GM21717 (cell line): ENCODE results near the gene NAP1L4.
"Not testable (repeated sequence)": the region's sequence is repeated elsewhere in the genome, so short reads cannot be mapped to it uniquely, and the experiment has no call there.

Experiments
- ATAC-seq: cut with Tn5 transposase; IDR thresholded peaks from one replicate; pipeline ENCODE4 v1.9.1; 2021; ENCODE audit warnings: mild to moderate bottlenecking, moderate library complexity; ENCODE audit not compliant: unreplicated experiment

NAP1L4 gene

DNA sequence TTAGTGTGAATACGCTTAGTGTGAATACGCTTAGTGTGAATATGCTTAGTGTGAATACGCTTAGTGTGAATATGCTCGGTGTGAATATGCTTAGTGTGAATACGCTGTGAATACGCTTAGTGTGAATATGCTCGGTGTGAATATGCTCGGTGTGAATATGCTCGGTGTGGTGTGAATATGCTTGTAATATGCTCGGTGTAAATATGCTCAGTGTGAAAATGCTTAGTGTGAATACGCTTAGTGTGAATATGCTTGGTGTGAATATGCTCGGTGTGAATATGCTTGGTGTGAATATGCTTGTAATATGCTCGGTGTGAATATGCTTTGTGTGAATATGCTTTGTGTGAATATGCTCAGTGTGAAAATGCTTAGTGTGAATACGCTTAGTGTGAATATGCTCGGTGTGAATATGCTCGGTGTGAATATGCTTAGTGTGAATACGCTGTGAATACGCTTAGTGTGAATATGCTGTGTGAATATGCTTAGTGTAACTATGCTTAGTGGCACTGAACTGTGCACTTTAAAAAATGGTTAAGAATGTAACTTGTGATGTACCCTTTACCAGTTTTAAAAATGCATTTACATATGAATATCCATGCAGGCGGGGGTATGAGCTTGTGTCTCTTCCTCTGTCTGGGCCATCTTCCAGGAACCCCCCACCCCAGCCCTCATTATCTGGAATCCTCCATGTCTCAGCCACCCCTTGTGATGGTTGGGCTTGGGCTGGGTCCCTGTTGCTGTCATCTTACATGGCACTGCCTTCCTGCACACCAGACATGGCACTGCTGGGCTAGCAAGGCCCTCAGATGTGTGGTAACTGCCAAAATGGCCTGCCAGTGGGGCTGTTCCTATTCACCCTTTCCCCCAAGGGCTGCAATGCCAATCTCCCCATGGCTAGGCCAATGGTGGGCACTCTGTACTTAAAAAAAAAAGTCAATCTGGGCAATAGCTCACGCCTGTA is 53.4 kb downstream of the NAP1L4 start:
- ATAC-seq, result not testable (repeated sequence)

DNA sequence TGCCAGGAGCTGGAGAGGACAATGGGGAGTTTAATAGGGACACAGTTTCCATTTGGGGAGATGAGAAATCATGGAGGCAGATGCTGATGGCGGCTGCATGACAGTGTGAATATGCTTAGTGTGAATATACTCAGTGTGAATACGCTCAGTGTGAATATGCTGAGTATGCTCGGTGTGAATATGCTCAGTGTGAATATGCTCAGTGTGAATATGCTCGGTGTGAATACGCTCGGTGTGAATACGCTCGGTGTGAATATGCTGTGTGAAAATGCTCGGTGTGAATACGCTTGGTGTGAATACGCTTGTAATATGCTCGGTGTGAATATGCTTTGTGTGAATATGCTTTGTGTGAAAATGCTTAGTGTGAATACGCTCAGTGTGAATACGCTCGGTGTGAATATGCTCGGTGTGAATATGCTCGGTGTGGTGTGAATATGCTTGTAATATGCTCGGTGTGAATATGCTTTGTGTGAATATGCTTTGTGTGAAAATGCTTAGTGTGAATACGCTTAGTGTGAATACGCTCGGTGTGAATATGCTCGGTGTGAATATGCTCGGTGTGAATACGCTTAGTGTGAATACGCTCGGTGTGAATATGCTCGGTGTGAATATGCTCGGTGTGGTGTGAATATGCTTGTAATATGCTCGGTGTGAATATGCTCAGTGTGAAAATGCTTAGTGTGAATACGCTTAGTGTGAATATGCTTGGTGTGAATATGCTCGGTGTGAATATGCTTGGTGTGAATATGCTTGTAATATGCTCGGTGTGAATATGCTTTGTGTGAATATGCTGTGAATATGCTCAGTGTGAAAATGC is 54.3 kb downstream of the NAP1L4 start:
- ATAC-seq, result not testable (repeated sequence)

DNA sequence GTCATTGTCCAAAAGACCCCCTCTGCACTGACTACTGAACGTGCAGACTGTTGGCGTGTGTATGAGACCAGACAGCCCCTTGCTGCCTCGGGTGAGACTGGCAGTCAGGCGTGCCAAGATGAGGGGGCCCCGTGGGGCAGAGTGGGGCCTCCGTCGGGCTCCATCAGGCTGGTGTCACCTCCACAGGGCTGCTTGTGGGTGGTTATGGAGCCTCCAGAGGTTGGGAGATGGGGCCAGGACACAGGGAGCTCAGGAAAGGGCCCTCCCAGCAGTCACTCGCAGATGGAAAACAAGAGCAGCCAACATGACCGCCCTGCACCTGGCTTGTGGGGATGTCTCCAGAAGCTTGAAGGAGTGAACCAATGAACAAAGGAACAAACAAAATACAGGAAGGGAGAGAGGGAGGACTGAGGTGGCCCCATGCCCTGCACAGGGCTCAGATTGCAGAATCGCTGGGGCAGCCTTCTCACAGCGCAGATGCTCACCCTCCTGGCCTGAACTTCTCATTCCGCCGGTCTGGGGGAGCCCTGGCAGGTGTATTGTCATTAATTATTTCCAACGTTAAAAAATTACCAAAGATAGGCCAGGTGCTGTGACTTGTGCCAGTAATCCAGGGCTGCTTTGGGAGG is 57.4 kb downstream of the NAP1L4 start:
- no peak for ATAC-seq

DNA sequence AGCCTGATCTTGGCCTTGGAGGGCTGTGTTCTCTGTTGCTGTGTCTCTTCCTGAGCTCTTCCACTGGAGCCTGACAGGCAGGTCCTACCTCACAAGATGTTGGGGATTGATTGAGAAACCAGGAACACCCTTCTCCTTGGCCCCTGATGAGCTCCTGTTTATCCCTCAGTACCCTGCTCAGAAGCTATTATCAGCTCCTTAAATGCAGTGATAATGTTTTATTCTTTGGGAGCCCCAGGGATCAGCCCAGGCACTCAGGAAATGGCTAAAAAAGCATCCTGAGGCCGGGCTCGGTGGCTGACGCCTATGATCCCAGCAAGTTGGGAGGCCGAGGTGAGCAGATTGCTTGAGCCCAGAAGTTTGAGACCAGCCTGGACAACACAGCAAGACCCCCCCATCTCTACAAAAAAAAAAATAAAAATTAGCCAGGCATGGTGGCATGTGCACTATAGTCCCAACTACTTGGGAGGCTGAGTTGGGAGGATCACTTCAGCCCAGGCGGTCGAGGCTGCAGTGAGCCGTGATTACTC is 58.0 kb downstream of the NAP1L4 start:
- ATAC-seq, result no peak

DNA sequence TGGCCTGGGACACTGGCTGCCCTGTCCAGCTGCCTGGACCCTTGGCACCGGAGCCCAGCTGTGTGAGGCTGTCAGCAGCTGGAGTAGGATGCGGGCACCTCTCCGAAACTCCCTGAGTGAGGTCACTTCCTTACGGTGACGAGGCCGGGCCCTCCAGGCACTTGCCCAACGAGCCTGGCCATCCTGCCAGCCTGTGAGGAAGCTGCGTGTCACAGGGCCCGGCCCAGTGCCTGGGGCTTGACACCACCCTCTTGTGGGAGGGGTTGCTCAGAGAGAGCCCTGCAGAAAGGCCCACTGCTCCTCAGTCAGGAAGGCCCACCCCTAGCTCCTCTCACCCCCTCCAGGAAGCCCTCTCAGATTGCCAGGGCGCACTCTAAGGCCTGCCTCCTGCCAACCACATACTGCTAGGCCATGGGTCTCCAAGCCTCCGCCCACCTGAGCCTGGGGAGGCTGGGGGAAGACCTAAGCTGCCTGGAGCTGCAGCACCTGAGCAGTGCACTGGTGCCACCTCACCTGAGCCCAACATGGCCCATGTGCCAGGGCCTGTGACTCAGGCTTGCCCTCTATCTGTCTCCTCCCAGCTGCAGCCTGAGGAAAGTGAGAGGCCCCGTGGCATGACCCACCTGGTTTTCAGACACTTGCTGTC is 58.6 kb downstream of the NAP1L4 start:
- ATAC-seq, result no peak

DNA sequence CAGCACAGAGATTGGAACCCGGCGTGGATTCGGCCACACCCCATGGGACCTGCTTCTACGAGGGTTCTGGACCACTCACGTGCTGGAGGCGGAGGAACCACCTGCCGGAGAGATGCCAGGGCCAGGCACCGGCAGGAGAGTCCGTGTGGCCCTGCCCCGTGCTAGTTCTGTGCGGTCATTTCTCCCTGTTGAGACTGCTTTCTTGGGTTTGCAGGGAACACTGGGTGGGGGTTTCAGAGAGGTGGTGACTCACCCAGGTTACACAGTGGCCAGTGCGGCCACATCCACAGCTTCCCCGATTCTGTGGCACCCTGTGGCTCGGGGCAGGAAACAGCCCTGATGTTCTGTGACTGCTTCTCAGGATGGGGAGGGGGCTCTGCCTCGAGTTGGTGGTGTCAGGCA is 59.3 kb downstream of the NAP1L4 start:
- ATAC-seq, result no peak

DNA sequence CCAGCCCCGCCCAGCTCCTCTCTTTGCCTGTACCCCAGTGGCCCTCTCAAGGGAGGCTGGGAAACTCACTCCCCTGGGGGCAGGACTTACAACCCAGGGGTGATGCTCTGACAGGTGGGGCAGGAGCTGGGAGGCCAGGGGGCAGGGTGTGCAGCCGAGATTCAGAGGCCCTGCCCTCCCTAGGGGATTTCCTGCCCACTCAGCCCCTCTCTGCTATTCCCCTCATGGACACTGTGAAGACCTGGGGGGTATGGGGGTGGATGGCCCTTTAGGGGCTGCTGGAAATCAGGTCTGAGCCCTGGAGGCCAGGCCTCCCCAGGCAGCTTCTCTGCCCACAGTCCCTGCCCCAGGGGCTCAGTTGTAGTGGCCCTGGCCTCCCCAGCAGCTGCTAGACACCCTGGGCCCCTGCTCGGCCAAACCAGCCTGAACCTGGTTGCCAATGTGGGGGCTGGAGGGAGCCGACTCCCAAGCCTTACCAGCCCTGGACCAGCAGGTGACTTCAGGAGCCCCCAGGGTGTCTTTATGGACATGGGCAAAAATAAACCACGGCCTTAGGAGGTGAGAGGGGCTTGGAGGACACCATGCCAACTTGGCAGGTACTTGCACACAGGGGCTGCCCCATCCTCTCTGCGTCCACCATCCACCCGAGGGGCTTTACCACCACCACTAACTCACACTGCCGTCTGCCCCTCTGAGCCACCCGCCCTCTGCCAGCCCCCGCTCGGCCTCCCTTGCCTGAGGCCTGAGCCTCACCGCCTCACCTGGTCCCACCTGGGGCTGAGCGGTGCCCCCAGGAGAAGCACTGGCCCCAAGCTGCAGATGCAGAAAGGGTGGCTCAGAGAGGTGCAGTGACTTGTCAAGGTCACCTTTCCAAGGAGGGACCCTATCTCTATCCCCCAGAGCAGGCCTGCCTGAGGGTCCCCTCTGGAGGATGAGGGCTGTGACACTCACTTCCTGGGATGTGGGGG is 60.1 kb downstream of the NAP1L4 start:
- no peak for ATAC-seq

DNA sequence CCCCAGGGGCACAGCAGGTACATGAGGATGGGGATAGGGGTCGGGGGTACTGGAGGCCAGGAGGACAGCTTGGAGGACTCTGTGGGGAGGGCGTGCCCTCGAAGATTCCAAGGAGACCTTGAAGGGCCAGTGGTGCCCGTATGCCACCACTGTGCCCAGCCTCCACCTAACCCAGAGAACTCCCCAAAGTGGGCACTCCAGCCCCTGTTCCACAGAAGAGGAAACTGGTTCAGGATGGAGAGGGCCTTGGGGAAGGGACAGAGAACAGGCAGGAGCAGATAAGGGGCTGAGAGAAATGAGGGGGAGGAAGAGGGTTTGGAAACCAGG is 60.7 kb downstream of the NAP1L4 start:
- ATAC-seq, result no peak

DNA sequence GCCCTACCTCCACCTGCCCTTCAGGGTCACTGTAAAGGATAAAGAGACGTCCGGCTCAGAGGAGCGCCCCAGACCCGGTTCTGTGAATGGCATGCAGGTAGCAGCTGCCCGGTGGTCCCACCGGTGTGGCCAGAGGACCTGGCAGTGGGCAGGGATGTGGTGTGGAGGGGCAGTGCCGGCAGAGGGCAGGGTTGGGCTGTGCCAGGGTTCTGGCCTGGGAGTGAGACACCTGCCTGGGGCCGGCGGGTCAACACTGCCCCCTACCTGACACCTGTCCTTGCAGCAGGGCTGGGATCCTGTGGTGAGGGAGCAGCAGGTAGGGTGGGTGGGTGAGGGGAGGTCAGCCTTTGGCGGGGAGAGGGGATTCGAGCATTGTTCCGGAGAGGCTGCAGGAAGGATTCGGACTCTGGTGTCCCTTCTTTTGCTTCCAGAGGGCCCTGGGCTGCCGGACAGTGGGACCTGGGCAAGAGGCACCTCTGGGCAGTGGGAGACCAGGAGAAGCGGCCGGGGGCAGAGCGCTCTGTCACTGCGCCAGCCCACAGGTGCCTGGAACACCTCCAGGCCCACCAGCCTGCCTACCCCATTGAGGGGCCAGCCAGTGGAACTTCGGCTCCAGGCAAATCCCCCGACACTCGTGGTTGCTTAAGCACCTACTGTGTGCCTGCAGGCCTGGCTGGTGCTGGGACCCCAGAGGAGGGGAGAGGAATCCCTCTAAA is 61.3 kb downstream of the NAP1L4 start:
- no peak for ATAC-seq

DNA sequence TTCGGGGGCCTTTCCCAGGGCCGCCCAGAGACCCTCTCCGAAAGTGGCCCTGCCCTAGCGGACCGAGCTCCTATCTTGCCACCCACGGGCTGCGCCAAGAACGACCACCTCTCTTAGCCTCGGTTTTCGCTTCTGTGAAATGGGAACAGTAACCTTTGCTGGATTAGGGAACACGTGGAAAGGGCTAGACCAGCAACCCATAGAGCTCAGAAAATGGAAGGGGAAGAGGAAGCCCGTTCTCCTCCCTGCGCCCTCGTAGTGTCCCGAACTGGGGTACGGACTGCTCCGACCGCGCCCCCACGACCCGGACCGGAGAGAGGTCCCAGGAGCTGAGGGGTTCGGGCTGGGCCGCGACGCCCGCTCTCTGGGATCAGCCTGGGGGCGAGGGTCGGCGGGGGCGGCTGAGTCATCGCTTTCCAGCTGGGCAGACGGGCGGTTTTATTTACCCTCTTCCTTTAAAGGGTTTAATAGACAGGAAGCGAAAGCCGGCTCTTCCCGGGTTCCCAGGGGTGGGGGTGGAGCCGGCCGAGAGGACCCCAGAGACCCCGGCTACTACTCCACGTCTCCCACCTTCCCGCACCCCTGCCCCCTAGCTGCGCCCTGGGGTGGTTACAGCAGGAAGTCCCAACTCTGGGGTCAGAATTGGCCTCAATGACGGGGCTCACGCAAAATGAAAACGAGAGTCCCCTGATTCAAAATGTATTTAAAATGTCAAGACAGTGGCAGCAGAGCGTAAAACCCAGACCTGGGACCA is 62.0 kb downstream of the NAP1L4 start:
- no peak for ATAC-seq

DNA sequence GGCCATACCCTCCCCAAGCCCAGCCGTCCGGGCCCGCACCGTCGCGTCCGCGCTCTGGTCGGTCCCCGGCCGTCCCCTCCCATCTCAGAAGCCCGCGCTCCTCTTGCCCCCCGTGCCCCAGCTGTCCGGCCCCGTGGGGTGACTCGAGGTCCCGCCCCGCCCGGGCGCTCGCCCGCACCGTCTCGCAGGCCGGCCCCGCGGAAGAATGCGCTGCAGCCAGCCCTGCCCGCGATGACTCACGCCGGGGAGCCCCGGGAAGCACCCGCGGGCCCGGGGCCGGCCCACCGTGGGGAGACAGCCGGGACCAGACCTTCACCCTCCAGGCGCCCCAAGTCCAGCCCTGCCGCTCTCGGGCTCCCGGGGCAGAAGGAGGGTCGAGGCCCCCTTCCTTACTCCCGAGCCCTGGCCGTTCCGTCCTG is 62.6 kb downstream of the NAP1L4 start:
- ATAC-seq, result no peak

DNA sequence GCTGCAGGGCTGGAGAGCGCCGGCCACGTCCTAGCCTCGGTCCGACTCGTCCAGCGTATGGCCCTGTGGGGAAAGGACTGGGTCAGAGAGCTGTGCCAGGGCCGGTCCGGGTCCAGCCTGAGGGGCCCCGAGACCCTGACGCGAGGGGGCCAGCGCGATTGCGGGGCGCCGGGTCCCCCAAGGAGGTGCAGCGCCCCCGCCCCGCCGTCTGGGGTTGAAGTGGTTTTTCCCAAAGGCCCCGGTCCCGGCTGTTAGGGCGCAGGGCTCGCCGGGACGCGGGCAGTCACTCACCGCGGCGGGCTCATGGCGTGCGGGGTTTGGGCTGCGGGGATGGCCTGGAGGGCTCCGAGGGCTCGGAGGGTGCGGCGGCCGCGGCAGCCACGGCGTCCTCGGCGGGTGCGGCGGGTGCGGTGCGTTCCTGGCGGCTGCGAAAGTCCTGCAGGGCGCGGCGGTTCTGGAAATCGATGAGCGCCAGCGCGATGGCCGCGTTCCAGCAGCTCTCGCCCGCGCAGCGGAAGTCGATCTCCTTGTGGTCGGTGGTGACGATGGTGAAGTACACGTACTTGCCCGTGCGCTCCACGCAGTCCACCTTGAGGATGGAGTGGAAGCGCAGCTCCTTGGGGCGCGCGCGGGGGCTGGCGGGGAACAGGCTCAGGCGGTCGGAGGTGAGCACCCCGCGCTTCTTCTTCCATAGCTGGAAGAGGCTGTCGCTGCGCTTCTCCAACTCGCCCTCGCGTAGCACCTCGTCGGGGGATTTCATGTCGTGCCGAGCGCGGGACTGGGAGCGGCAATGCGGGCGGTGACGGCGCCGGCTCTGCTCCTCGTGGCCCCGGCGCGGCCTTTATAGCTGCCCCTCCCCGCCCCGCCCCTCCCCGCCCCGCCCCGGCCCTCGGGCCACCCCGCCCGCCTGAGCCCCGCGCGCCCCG is 63.3 kb downstream of the NAP1L4 start, which contains the start of gene PHLDA2:
PHLDA2 (minus strand) TSS at position 816 of the 926 bp plus-strand sequence; CDS start at position 760, 56 bp downstream.
- ATAC-seq, result no peak

DNA sequence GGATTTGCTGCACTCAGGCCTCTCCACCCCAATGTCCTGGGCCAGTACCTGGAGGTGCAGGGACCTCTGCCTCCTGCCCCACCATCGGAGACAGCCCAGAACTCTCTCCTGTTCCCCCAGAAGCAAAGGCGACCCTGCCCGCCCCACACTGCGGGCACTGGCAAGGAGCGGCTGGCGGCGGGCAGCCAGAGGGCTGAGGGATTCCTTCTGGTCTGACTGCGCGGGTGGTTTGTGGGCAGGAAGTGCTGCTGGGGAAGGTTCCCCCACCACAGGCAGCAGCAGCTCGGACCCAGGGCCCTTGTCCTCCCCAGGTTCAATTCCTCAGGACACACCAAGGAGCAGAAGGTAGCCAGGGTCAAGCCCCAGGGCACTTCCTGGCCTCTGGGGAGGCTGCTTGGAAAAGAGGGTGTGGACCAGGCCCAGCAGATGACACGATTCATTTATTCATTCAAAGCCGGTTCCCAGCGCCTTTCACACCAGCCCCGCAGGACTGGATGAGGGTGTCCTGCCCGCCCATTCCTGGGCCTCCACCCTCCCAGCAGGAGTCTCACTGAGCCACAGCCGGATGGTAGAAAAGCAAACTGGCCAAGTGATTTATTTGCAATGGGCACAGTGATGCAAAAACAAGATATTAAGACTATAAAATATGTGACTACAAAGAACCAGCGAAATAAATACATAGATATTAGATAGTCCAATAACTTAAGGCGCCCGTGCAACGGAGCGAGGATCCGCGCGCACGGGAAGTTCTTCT is 64.1 kb downstream of the NAP1L4 start:
- no peak for ATAC-seq

DNA sequence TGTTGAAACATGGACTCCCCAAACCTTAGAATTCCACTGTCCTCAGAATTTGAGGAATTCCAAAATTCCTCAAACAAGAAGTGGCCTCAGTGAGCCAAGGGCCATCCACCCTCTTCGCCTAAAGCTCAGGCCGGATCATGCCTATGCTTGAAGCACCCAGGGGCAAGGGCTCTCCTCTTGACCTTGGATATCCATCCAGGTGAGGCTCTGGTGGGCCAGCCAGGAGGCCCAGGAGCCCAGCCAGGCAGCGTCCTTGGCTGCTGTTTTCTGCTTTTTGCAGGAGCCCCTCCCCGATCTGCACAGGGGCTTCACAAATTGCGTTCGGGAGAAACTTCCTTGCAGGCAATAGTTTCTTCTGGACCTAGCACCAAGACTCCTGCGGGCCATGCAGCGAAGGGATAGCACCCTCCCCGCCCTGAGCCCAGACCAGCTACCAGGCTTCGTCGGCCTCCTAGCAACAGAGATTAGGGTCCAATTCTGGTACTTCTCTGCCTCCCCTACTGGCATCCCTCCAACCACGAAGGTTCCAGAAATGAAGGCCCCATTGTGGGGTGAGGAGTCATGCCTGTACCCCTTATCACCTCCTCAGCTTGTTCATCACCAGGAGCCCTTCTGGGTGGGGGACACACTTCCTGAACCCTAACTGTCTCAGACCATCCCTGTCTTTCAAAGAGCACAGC is 64.9 kb downstream of the NAP1L4 start:
- no peak for ATAC-seq

DNA sequence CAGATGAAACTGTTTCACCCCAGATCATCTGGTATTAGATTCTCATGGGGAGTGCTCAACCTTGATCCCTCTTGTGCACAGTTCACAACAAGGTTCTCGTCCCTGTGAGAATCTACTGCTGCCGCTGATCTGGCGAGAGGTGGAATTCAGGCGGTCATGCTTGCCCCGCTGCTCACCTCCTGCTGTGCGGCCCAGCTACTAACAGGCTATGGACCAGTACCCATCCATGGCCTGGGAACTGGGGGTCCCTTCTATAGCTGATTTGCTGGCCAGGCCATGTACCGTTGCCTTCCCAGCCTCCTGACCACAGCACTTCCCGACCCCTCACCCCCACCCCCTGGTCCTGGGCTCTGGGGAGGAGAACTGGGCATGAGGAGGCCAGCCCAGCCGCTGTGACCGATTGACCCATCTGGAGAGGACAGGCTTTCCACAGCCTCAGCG is 65.5 kb downstream of the NAP1L4 start:
- ATAC-seq, result no peak
